ENCODE results near the gene CASS4.
"Not testable (repeated sequence)": the region's sequence is repeated elsewhere in the genome, so short reads cannot be mapped to it uniquely, and the experiment has no call there.

The CASS4 gene

DNA sequence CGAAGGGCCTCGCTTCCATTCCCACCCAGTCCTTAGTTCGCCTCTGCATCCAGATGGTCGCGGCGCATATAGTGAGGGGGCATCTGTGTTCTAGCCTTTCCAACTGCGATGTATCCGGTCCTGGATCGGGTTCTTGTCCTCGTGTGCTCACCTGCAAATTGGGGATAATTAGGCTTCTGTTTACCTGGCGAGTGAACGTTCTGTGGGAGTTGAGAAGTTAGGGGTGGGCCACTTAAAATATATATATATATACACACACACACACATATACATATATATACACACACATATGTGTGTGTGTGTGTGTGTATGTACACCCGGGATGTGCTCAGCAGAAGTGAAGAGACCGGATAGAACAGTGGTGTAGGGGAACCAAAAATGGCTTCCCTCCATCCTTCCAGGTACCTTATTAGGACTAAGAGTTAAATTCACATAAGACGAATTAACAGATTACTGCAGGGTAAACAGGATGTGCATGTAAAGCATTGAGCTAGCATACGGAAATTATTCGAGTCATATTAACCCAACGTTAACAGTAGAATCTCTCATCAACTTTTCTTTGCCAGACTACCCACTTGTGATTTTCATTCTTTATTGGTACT is 19.1 kb upstream of the CASS4 start:
- DNase-seq = no peak

DNA sequence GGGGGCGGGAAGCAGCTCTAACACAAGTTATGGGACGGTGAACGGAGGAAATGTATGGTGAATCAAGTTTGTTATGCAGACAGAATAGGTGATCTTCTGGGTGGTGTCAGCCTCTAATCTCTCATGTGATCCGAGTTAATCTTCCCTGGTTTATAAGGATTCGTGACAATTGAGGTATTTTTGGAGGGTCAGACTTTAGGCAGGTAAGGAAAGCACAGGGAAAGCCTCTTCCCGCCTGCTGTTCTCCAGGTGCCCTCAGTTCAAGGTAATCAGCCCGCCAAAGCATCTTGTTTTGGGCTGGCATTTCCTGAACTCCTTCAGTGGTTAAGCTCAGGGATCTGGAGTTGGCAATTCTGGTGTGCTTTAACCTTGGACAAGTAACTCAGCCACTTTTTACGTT is 18.4 kb upstream of the CASS4 start:
- no peak for DNase-seq

DNA sequence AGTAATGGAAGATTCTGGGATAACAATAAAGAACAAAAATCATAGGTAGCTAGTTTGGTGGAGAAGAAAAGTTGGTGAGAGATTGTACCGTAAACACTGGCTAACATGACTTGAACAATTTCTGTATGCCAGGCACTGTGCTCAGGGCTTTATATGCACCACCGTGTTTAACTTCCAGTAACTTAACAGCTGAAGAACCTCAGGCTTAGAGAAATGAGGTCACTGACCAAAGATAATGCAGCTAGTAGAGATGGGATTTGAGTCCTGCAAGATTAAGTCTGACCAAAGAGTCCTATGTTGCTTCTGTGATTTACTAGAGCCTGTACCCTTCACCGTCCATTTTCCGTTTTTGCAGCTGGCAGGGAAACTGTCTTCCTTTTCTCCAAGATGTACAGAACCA is 16.9 kb upstream of the CASS4 start:
- no peak for DNase-seq

DNA sequence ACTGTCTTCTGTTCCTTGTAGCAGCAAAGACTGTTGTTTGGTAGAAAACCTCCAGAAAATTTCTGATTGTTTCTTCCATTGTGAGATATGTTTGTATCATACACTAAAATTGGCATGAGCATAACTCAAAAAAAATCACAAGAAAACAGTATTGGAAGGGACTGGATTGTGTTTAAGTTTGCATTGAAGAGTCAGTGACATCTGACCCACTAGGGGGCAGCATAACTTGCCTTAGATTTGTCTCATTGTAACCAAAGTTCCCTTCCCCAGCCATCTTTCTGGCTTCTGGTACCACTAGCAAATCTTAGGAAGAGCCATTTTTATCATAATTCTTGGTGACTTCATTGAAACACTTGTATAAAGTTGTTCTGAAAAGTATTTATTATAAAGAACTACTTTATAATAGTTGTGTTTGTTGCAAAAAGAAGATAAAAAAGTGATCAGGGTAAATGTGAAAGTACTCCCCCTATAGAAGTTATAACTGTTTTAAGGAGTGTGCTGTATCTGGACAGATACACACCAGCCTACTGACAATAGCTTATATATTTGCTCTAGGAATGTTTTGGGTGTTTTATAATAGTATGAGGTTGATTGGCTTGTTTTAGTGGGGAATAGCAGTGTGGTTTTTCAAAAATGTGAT is 11.9 kb upstream of the CASS4 start:
- peak; percentile 62 for DNase-seq

DNA sequence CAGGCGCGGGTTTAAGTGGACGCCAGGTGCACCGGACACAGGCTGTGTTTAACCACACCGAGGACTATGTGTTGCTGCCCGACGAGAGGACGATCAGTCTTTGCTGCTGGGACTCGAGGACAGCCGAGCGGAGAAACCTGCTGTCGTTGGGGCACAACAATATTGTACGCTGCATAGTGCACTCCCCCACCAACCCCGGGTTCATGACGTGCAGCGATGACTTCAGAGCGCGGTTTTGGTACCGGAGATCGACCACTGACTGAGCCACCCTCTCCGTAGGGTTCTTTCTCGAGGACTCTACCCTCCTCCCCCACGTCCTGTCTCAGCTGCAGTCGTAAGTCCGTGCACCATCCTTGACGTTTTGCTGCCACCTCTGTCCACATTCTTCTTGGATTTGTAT is 8.6 kb upstream of the CASS4 start:
- DNase-seq = no peak

DNA sequence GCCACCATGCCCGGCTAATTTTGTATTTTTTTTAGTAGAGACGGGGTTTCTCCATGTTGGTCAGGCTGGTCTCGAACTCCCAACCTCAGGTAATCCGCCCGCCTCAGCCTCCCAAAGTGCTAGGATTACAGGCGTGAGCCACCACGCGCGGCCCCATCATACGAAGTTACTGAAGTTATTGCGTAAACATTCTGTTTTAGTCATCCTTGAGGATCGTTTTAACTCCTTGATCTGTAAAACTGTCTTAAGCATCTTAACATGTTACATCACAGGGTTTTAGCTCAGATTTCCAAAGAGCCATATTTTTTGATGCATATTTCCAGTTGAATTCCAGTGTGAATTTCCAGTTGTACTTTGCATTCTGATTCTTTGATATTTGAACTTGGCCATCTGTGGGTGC is 6.7 kb upstream of the CASS4 start:
- not testable (repeated sequence) for DNase-seq

DNA sequence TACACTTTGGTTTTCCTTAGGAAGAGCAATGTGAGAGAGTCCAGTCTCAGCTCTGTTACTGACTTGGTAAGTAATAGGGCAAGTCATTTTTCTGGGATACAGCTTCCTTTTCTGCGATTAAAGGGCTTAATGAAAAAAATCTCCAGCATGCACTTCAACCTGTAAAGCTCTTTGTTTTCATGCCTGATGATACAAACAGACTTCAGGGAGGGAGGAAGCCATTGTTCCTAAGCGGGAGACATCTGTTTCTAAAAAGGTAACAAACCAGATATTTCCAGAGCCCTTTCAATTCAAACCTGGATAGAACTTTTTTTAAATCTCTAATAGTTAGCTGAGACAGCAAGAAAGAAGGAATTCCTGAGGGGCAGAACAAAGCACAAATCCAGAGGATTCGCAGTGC is 5.2 kb upstream of the CASS4 start:
- no peak for DNase-seq

DNA sequence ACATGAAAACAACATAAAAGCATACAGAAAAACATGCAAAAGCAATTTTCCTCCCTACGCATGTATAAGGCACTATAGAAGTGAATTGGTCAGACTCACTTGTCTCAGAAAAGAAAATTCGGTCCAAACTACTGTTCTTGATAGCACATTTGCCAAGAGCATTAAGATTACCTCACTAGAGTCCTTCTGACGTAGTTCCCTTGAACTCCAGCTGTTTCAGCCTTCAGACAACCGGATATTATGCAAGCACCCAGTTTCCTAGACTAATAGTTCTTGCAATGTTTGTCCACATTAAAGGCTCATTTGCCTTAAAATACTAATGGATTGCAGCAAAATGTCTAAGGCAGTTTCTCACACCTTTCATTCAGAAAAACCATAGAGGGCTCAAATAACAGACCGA is 2.5 kb upstream of the CASS4 start:
- no peak for DNase-seq

DNA sequence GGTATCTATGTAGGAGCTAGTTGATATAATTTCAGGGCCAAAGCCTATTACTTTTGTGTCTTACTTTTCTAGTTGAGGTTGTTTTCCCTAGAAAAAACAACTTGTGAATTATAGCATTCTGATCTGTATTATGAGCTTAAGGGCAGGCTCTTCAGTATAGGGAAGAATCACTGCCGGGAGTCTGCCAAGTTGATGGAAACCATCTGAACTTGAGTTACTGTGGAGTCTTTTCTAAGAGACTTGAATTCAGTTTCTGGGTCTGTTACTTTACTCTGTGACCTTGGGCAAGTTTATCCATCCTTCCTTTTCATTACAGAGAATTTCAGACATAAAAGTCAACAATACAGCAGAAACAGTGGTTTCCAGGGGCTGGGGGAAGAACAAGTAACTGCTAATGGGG is 2.1 kb upstream of the CASS4 start:
- no peak for DNase-seq

DNA sequence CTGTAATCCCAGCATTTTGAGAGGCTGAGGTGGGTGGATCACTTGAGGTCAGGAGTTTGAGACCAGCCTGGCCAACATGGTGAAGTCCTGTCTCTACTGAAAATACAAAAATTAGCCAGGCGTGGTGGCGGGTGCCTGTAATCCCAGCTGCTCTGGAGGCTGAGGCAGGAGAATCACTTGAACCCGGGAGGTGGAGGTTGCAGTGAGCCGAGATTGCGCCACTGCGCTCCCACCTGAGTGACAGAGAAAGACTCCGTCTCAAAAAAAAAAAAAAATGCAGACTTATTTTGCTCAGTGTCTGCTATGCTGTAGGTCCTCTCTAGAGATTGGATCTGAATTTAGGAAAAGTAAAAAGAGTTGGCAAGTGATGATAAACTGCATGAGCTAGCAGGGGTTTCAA is 773 bp upstream of the CASS4 start:
- not testable (repeated sequence) for DNase-seq

DNA sequence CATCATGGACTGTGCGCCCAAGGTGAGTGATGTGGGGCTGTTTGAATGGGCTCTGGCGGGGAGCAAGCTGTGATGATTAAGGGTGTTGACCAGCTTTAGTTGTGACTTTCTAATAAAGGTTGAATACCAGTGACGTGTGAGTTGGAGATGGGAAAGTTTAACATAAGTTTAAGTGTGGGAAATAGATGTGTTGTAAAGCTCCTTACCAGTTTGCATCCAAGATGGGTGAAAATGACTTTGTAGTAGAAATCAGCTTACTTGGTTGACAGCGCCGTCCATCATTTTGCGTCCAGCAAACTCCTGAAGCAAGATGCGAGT is 372 bp downstream of the CASS4 start:
- no peak for DNase-seq

DNA sequence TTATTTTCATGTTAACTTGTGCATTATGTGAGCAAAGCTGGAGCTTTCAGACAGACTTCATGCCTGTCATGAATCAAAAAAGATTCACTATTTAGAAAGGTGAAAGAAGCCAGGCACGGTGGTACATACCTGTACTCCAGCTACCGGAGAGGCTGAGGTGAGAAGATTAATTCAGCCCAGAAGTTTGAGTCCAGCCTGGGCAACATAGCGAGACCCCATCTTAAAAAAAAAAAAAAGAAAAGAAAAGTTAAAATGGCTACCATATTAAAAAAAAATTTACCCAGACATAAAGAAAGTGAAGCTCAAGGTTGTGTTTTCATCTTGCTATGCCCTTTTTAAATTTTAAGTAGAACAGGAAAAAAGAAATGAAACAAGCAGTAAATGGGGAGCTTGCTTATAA is 889 bp downstream of the CASS4 start:
- no peak for DNase-seq

DNA sequence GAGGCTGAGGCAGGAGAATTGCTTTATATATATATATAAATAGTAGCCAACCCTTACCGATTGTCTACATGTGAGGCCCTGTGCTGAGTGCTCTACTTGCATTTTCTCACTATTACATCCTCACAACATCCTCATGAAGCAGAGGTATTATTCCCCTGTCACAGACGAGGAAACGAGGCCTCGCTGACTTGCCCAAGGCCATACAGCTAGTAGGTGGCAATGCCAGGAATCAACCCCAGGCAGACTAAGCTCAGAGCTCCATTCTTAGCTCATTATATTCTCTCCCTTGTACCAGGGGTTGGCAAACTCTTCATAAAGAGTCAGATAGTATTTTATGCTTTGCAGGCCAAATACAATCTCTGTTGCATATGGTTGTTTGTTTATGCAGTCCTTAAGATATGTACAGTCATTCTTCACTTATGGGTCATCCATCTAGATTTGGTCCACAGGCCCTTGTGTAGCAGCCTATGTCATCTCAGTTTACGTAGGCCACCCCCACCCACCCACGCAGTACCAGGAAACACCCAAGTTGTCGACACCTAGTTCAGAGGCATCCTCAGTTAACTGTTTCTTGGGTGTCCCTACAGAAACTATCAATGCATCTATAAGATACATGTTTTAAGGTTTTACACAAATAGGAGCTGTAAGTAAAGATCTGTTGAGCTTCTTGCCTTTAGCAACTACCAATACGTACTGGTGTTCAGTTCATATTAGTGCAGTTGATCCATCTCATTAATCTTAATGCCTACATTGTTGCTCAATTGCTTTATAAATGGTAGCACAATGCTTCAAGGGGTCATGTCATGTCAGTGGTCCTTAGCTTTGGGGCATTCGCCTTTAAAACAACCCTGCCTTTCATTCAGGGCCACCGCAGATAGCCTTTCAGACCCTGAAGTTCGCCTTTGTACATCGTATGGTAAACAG is 3.0 kb downstream of the CASS4 start:
- DNase-seq = no peak

DNA sequence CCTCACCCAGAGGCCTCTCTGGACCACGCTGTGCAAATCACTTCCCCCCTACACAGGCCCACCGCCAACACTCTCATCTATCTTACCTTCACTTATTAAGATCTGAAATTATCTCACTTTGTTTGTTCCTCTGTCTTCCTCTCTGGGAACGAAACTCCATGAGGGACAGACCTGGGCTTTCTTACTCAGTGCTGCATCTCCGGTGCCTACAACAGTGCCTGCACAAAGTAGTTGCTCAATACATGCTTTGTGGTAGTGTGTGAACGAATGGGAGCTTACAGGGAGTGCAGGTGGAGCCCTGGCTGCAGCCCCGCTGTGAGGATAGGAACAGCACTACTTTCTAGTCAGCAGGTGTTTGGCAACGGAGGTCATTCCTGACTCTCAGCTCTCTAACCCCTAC is 5.3 kb downstream of the CASS4 start:
- no peak for DNase-seq

DNA sequence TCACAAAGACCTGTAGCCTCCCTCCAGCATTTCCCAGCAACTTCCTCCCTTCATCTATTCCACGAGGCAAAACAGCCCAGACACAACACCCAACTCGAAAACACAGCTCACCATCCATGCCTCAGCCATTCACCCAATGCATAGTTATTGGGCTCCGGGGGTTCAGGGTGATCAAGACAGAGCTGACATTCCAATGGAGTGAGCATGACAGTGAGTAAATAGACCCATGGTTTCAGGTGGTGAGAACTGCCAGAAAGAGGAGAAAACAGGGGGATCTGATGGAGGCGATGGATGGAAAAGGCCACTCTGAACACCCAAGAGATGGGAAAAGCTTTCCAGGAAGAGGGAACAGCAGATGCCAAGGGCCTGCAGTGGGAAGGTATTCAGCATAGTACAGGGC is 5.9 kb downstream of the CASS4 start:
- no peak for DNase-seq

DNA sequence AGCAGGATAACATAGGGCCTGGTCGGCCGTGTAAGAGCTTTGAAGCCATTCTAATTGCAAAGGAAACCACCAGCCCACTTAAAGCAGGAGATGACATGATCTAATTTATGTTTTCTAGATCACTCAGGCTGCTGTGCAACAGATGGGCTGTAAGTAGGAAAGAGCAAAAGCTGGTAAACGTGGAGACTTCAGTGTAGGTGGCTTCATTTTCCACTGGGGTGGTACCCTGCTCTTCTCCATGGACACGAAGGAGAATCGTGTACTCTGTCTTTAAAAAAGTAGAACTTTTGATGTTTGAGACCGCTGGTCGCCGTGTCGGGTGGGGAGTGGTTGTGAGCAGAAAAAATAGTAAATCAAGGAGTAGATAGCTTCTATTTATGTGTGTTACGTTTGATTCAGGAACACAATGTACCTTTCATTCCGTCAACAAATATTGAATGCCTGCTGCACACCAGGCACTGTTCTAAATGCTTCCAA is 6.4 kb downstream of the CASS4 start:
- peak; percentile 60 for DNase-seq

DNA sequence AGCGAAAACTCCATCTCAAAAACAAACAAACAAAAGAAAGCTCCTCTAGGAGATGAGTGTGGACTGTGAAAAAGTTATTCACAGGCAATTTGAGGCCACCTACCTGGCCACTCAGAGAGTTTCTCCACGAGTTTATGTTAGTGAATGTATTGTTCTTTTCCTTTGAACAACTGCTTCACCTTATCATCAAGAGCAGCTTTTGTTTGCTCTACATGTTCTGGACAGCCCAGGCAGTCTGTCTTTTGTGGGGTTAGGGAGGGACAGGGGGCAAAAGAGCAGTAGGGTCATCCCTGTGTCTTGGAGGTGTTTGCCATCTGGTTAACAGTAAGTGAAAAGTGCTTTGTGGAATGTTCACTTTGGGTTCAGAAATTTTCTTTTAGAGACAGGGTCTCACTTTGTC is 8.0 kb downstream of the CASS4 start:
- no peak for DNase-seq

DNA sequence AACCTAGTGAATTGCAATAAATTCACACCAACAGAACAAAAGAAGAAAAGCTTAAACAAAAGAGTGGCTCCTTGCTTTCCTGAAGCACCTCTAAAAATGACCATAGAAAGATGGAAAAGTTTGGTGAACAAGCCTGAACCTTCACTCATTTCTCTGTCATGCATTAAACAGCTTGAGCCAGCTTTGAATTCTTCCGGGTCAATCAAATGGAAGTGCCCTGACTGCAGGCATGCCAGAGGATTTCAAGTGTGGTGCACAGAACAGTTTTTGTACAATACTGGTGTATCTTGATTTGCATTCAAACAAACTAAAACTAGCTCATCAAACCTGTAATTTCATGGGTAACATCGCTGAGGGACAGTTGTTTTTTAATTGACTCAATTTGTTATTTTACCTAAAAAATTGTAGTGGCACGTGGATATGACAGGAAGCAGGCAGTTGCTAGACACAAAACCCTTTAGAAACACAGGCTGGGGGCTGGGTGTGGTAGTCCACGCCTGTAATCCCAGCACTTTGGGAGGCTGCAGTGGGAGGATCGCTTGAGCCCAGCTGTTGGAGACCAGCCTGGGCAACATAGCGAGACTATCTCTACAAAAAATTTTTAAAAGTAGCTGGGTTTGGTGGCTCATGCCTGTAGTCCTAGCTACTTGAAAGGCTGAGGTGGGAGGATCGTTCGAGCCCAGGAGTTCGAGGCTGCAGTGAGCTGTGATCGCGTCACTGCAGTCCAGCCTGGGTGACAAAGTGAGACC is 9.1 kb downstream of the CASS4 start:
- no peak for DNase-seq

DNA sequence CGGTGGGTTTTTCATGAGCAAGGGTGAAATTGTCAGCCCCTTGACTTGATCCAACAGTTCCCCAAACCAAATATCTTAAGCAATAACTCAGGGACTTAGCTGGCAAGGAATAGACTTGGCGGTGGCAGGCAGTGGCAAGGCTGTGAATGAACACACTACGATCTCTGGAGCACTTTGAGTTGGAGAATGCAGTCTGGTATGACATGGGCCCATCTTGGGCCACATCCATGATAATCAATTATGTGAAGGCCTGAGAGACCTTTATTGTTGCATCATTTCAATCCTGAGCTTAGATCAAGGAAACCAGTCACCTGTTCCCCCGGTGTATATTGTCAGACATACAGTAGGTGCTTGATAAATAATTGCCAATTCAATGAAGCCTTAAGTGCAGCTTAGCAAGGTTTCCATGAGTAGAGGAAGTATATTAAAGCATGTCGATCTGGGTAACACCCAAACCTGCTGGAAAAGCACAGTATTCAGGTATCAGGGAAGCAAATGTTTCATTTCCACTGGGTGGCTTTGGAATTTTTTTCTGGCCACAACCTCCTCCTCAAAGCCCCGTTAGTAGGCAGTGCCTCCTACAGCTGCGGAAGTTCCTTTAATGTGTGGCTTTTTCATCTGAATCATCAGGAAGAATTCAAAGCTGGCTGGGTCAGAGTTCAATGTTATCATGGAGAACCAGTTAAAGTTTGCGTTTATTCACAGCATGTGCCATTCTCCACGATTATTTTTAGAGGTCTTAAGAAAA is 10.2 kb downstream of the CASS4 start:
- DNase-seq = peak; percentile 63

DNA sequence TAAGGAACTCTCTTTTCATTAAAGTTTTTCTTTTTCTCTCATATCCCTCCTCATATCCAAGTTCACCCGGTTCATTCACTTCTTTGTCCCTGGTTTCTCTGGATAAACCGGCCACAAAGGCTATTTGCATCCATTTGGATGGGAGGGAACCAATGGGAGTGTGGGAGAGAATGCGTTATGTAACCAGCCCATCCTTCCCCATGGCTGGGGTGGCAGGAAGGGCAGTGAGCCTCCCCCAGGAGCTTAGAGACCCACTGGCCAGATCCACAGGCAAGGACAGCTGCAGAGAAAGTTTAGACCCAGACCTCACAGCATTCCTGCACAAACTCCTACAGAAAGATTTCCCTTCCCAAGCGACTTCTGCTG is 10.7 kb downstream of the CASS4 start:
- no peak for DNase-seq

DNA sequence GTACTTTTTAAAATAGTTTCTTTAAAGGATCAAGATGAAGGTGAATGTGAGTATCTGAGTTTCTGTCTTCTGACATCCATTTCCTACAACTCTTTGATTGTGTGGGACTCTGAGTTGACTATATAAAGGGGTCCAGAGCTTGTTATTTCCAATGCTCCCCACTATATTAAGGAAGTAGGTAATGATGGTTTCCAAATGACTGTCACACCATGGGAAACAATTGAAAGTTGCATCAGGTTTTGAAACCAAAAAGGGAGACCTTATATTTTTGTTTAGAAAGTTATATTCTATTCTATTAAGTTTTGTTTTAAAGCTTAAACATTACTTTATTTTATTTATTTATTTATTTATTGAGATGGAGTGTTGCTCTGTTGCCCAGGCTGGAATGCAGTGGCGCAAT is 11.2 kb downstream of the CASS4 start:
- no peak for DNase-seq

DNA sequence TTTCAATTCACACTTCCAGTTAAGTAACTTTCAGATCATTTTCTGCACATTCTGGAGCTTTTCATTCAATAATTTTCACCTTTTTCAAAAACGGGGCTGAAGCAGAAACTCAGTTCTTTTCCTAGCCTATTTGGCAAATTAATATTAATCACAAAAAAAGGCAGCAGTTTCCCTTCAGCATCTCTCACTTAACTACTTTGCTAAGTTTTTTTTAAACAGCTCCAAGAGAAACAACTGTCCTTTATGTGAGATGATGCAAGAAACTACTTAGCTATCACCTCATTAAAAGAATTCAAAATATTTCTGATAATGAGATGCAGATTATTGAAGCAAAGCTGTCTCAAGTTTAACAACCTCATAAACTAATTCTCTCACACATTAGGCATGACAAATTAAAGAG is 11.8 kb downstream of the CASS4 start:
- DNase-seq = no peak

DNA sequence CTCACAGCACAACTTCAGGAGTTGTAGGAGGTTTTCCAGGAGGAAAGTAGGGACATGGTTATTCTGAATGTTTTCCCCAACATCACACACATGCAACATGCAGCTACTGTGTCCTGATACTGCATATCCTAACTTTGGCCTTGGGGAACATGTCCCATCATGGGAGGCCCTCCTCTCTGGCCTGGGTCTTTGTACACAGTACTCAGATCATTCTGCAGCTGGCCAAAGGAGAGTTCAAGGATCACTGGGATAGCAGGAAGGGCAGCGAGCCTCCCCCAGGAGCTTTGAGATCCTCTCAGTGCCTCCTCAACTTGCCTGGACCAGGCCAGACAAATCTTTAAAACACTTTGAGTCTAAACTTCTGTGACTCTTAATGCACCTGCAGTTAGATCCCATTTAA is 12.9 kb downstream of the CASS4 start:
- no peak for DNase-seq

All from KG1 (cell line).